Erythroblast (primary cell): ENCODE data around the gene PPIP5K2.
"Not testable (repeated sequence)": the region's sequence is repeated elsewhere in the genome, so short reads cannot be mapped to it uniquely, and the experiment has no call there.

Source experiments
- GATA1 ChIP-seq: IDR thresholded peaks from 2 replicates; pipeline ENCODE4 v1.6.1; 2011; ENCODE audit warnings: low read depth, mild to moderate bottlenecking, control low read depth, low read length, moderate library complexity
- POLR2A ChIP-seq: IDR thresholded peaks from 2 replicates; pipeline ENCODE4 v1.6.1; 2011; ENCODE audit warnings: mild to moderate bottlenecking, low read length

GRCh38 chr5:103204990-103205389 is 84.9 kb downstream of the PPIP5K2 start:
- not testable (repeated sequence) for TF ChIP-seq POLR2A, GATA1
